Brain microvascular endothelial cell (primary cell): Measurements from ENCODE around the gene PCNX1.
A peak's percentile ranks its signal among the peaks of the same experiment; 100 is the strongest.

ENCODE experiments used
- DNase-seq: peaks from one replicate; pipeline ENCODE4 v3.0.0-alpha.2; 2020
- H3K27ac ChIP-seq: fragments of 250-450 bp; sonication (Bioruptor Pico); 2 replicates; pipeline ENCODE4 v1.5.1; 2020; ENCODE audit warnings: mild to moderate bottlenecking, moderate library complexity
- H3K27me3 ChIP-seq: fragments of 250-450 bp; sonication (Bioruptor Pico); replicated peaks from 2 replicates; pipeline ENCODE4 v1.5.1; 2020; ENCODE audit warnings: mild to moderate bottlenecking
- H3K36me3 ChIP-seq: fragments of 250-450 bp; sonication (Bioruptor Pico); replicated peaks from 2 replicates; pipeline ENCODE4 v1.5.1; 2020; ENCODE audit warnings: mild to moderate bottlenecking
- H3K4me3 ChIP-seq: 2 replicates; pipeline ENCODE4 v1.5.1; 2011; ENCODE audit warnings: low read depth, mild to moderate bottlenecking, control low read depth, low read length, moderate library complexity
- in situ Hi-C: cut with HindIII; loops from 2 replicates; pipeline ENCODE4 v1.10.0; 2017; ENCODE audit warnings: low sequenced_read_pairs, low pct_ligation_motif_present
- TF ChIP-seq, protein P1 (sequence below): IDR thresholded peaks from 2 replicates; pipeline ENCODE4 v1.5.1; 2011; ENCODE audit warnings: low read depth, mild to moderate bottlenecking, moderate library complexity, low read length, control low read depth, inconsistent platforms; ENCODE audit errors: missing control alignments

PCNX1 gene

DNA sequence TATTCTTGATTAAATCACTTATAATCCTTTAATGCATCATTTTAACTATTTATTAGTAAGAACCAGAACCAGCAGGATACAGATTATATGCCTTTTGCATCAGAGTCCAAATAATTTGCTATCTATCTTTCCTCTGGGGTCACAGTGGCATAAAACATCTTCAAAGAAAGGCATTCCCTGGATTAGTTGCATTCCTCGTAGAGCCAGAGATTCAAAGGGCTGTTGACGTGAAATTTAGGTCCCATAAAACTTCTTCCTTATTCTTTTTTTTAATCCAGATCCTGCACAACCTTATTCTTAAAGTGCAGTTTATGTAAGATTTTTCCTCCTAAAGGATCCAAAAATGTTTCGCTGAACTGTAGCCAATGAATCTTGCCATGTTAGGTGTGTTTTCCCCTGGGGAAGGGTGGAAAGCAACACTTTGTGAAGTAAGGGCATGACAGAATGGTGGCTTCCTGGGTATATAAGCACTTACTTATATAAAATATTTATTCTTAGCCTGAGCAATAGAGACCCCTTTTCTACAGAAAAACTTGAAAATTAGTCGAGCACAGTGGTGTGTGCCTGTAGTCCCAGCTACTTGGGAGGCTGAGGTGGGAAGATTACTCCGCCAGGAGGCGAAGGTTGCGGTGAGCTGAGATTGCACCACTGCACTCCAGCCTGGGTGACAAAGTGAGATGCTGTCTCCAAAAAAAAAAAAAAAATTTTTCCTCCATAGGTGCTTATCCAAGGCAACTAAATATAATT is 208.7 kb downstream of the PCNX1 start:
- TF ChIP-seq, protein P1, sequence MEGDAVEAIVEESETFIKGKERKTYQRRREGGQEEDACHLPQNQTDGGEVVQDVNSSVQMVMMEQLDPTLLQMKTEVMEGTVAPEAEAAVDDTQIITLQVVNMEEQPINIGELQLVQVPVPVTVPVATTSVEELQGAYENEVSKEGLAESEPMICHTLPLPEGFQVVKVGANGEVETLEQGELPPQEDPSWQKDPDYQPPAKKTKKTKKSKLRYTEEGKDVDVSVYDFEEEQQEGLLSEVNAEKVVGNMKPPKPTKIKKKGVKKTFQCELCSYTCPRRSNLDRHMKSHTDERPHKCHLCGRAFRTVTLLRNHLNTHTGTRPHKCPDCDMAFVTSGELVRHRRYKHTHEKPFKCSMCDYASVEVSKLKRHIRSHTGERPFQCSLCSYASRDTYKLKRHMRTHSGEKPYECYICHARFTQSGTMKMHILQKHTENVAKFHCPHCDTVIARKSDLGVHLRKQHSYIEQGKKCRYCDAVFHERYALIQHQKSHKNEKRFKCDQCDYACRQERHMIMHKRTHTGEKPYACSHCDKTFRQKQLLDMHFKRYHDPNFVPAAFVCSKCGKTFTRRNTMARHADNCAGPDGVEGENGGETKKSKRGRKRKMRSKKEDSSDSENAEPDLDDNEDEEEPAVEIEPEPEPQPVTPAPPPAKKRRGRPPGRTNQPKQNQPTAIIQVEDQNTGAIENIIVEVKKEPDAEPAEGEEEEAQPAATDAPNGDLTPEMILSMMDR: no peak
- Histone ChIP-seq H3K4me3 (no peak overlapping the region), H3K36me3 (no peaks in the 10 kb centered on the region), H3K27me3 (no peaks in the 10 kb centered on the region), H3K27ac (no peak overlapping the region)
- DNase-seq: no peak
- in situ Hi-C loops: no loop called here

DNA sequence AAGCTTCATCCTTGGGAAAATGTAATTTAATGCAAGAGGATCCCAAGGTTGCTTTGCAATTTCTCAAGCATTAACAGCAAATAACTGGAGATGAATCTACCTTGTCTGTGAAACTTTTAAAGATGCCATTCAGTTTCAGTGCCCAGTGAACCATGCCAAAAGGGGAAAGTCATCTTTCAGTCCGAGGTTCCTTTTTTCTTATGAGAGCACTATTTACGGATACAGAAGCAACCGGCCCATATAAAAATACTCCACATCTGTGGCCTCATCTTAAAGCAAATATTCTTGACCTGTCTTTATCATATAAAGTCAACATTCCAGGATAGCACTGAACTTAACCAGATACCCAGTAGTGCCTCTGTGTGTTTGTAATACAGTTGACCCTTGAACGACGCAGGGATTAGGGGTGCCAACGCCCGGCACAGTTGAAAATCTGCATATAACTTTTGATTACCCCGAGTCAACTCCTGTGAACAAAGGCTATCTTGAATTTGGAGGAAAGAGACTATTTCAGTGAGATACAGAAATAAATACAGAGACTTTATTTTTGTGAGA is 209.4 kb downstream of the PCNX1 start:
- TF ChIP-seq, protein P1: no peak
- H3K27me3 ChIP-seq: no peaks in the 10 kb centered on the region
- no peak overlapping the region for H3K27ac ChIP-seq
- H3K4me3 ChIP-seq: no peak overlapping the region
- DNase-seq: no peak
- in situ Hi-C loops: no loop called here
- H3K36me3 ChIP-seq: no peaks in the 10 kb centered on the region

DNA sequence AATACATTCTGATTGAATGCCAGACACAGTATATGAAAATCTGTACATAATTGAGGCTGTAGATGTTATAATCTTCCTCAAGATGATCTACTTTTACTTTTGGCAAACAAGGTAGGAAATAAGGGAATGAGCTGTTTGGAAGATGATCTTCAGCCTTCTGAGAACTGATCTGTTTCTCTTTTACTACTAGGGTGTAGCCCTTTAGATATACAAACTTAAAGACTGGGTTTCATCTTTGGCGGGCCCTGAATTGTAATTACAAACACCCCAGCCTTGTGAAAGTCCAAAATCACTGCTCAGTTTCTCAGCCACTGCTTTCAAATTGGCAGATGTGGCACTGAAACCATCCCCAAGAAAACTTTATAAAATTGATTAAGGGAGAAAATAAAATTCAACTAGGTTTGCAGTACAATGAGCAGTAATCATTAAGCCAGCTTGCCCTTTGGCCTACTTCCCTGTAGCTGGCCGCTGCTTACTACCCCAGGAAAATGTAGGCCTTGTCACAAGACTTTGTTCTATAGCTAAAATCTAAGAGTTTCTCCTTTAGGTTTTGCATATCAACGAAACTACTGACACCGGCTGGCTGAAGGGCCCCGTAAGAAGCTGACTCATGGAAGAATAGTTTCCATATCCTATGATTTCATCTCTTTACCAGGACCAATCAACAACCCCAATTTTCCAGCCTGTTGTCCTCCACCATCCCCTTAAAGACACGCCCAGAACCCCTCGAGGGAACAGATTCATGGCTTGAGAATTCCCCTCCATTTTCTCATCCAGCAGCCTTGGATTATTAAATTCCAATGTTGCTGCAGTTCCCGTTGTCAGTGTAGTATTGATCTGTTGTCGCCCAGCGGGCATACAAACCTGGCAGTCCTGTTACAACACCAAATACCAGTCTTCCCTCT is 210.8 kb downstream of the PCNX1 start:
- DNase-seq: peak; percentile 78
- H3K27ac ChIP-seq: peak overlapping the region; percentile 83
- no peaks in the 10 kb centered on the region for H3K36me3 ChIP-seq
- TF ChIP-seq, protein P1: no peak
- in situ Hi-C loops: no loop called here
- H3K27me3 ChIP-seq: no peaks in the 10 kb centered on the region
- no peak overlapping the region for H3K4me3 ChIP-seq

DNA sequence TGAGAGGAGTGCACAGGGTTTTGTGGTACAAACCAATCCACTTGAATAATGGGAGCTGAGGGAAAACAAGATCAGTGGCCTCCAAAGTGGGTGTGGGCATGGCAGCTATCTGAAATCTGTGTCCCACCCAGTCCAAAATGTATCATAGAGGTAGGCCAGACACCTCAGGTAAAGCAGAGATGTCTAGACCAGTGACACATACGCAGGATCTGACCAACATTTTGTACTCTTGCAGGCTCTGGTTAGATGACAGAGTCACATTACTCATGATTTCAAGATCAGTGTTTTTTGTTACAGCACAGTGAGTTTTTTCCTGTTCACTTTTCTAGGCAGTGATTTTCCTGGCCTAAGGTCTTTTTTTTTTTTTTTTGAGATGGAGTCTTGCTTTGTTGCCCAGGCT is 211.8 kb downstream of the PCNX1 start:
- in situ Hi-C loops: no loop called here
- Histone ChIP-seq H3K36me3 (no peaks in the 10 kb centered on the region), H3K27me3 (no peaks in the 10 kb centered on the region), H3K4me3 (no peak overlapping the region), H3K27ac (peak overlapping the region; percentile 83)
- TF ChIP-seq, protein P1: no peak
- peak; percentile 26 for DNase-seq

DNA sequence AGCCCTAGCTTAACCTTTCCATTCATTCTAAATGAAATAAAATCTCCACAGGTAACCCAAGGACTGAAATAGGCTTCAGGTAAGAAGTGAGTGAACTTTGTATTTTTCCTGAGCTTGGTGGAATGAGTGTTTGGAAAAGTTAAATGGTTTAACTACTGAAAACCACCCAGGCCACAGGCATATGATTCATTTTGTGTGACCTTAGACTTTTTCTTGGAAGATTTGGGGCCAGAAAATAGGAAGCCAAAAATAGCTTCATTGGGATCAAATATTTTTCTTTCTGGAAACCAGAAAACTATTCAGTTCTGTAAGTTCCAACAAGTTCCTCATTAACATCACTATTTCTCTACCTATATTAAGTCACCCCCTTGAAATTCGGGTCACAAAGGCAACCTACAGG is 212.6 kb downstream of the PCNX1 start:
- in situ Hi-C loops: no loop called here
- H3K27ac ChIP-seq: no peak overlapping the region

More for the DNA sequence above, 212.6 kb downstream of the PCNX1 start:
- TF ChIP-seq, protein P1: no peak
- no peak for DNase-seq
- H3K36me3 ChIP-seq: no peaks in the 10 kb centered on the region
- H3K4me3 ChIP-seq: no peak overlapping the region
- H3K27me3 ChIP-seq: no peaks in the 10 kb centered on the region
